ENCODE data around the gene NME3.
"Not testable (repeated sequence)": the region's sequence is repeated elsewhere in the genome, so short reads cannot be mapped to it uniquely, and the experiment has no call there.

NME3 gene

GRCh38 chr16:1745900-1746692, 25.2 kb downstream of the NME3 start:
- DNase-seq: no peak

GRCh38 chr16:1745181-1745899, 26.0 kb downstream of the NME3 start:
- no peak for DNase-seq

GRCh38 chr16:1744338-1744840, 27.0 kb downstream of the NME3 start:
- DNase-seq: no peak

GRCh38 chr16:1743376-1744337, 27.7 kb downstream of the NME3 start:
- no peak for DNase-seq

- no peak for DNase-seq
These were observed 29.7 kb downstream of the NME3 start for GRCh38 chr16:1741553-1742165.

- DNase-seq: no peak
These were observed 30.4 kb downstream of the NME3 start for GRCh38 chr16:1740781-1741490.

GRCh38 chr16:1740234-1740633, 31.1 kb downstream of the NME3 start:
- no peak for DNase-seq

GRCh38 chr16:1734816-1735215, 36.5 kb downstream of the NME3 start:
- DNase-seq: no peak

GRCh38 chr16:1734123-1734522, 37.2 kb downstream of the NME3 start:
- no peak for DNase-seq

GRCh38 chr16:1732551-1732987, 38.8 kb downstream of the NME3 start:
- DNase-seq: not testable (repeated sequence)

GRCh38 chr16:1732071-1732470, 39.3 kb downstream of the NME3 start:
- no peak for DNase-seq

GRCh38 chr16:1731603-1732002, 39.7 kb downstream of the NME3 start:
- DNase-seq: no peak

- DNase-seq: no peak
These were observed 40.3 kb downstream of the NME3 start for GRCh38 chr16:1731073-1731472.

GRCh38 chr16:1729445-1729844, 41.9 kb downstream of the NME3 start:
- no peak for DNase-seq

- DNase-seq: no peak
These were observed 42.3 kb downstream of the NME3 start for GRCh38 chr16:1729026-1729425.

GRCh38 chr16:1727651-1728624, 43.4 kb downstream of the NME3 start:
- no peak for DNase-seq

- DNase-seq: no peak
These were observed 44.5 kb downstream of the NME3 start for GRCh38 chr16:1726661-1727502.

- DNase-seq: no peak
These were observed 46.9 kb downstream of the NME3 start for GRCh38 chr16:1724491-1724890.

GRCh38 chr16:1723450-1724147, 47.7 kb downstream of the NME3 start:
- peak in 4 of 5 experiments; percentile 18 to 24 (median 21) for DNase-seq

Data from T-helper 2 cell (primary cell).